GM23248 (cell line): ENCODE measurements around the gene GLYATL2. TPM values are rescaled to one million over a fixed set of nuclear protein-coding genes. Genes with fewer than 3 reads are reported as not detected.

Source experiments
- DNase-seq: peaks from one replicate; pipeline ENCODE4 v3.0.0-alpha.2; 2015
- H2AFZ ChIP-seq: fragments of 200-600 bp; sonication (generic); 2 replicates; pipeline ENCODE4 v1.6.1; 2016; ENCODE audit warnings: antibody characterized with exemption
- H3F3A ChIP-seq: fragments of 200-600 bp; sonication (generic); 2 replicates; pipeline ENCODE4 v1.6.1; 2016; ENCODE audit warnings: mild to moderate bottlenecking, antibody characterized with exemption, mixed run types; ENCODE audit not compliant: insufficient read depth
- H3K27ac ChIP-seq: fragments of 200-600 bp; sonication (generic); 2 replicates; pipeline ENCODE4 v1.5.1; 2016; ENCODE audit warnings: mild to moderate bottlenecking
- H3K27me3 ChIP-seq: fragments of 200-600 bp; sonication (generic); replicated peaks from 2 replicates; pipeline ENCODE4 v1.6.1; 2016; ENCODE audit warnings: mild to moderate bottlenecking; ENCODE audit not compliant: insufficient read depth
- H3K36me3 ChIP-seq: fragments of 200-600 bp; sonication (generic); 2 replicates; pipeline ENCODE4 v1.6.1; 2016; ENCODE audit warnings: low read depth, mild to moderate bottlenecking
- H3K4me1 ChIP-seq: fragments of 200-600 bp; sonication (generic); 2 replicates; pipeline ENCODE4 v1.6.1; 2016; ENCODE audit warnings: mild to moderate bottlenecking; ENCODE audit not compliant: insufficient read depth
- H3K4me2 ChIP-seq: fragments of 200-600 bp; sonication (generic); one replicate; pipeline ENCODE4 v1.6.1; 2016; ENCODE audit warnings: mild to moderate bottlenecking; ENCODE audit not compliant: unreplicated experiment
- H3K4me3 ChIP-seq: fragments of 200-600 bp; sonication (generic); 2 replicates; pipeline ENCODE4 v1.5.1; 2016; ENCODE audit warnings: mild to moderate bottlenecking
- H3K79me2 ChIP-seq: fragments of 200-600 bp; sonication (generic); 2 replicates; pipeline ENCODE4 v1.6.1; 2016; ENCODE audit warnings: mild to moderate bottlenecking; ENCODE audit not compliant: insufficient read depth
- H3K9ac ChIP-seq: fragments of 200-600 bp; sonication (generic); 2 replicates; pipeline ENCODE4 v1.6.1; 2016; ENCODE audit warnings: mild to moderate bottlenecking
- H3K9me2 ChIP-seq: fragments of 200-600 bp; sonication (generic); 2 replicates; pipeline ENCODE4 v1.6.1; 2016; ENCODE audit warnings: mixed run types, mild to moderate bottlenecking, moderate library complexity; ENCODE audit not compliant: insufficient read depth
- H3K9me3 ChIP-seq: fragments of 200-600 bp; sonication (generic); one replicate; pipeline ENCODE4 v1.6.1; 2017; ENCODE audit warnings: low read depth
- H4K20me1 ChIP-seq: fragments of 200-600 bp; sonication (generic); 2 replicates; pipeline ENCODE4 v1.6.0; 2016; ENCODE audit not compliant: insufficient read depth
- EZH2 ChIP-seq: fragments of 200-600 bp; sonication (generic); IDR thresholded peaks from 2 replicates; pipeline ENCODE4 v1.6.1; 2018; ENCODE audit warnings: antibody characterized with exemption, mild to moderate bottlenecking; ENCODE audit not compliant: insufficient read depth, poor library complexity, severe bottlenecking
- EZH2phosphoT487 ChIP-seq: fragments of 200-600 bp; sonication (generic); IDR thresholded peaks from 2 replicates; pipeline ENCODE4 v1.6.1; 2018; ENCODE audit warnings: antibody characterized with exemption, moderate library complexity, mild to moderate bottlenecking, low read depth; ENCODE audit not compliant: insufficient read depth
- whole genome bisulfite sequencing, 2 experiments: methylation state at CpG; one replicate each; pipeline ENCODE4 v1.1.6; 2015 to 2017; ENCODE audit warnings: low lambda C conversion rate in 2 of 2, low coverage in 1 of 2; ENCODE audit errors: missing lambda C conversion rate in 2 of 2; 5-methylcytosine and 5-hydroxymethylcytosine counted together
- in situ Hi-C: fragments of 300-500 bp; cut with MboI; formaldehyde crosslinking; loops from 2 replicates; pipeline ENCODE4 v1.15.0; 2020
- polyA plus RNA-seq: library from polyadenylated mRNA; unstranded; fragments of >200 nt; fragmentation: Nextera tagmentation; extraction: Ambion mirVana; gene quantifications from 2 replicates; pipeline ENCODE4 v1.2.1, GENCODE V29; 2016
- total RNA-seq: library from RNA; depleted of rRNA; stranded (reverse); fragments of >200 nt; shearing (Covaris generic); gene quantifications from 2 replicates; pipeline ENCODE4 v1.2.3, GENCODE V29; 2014

GLYATL2 gene
- total and polyA plus RNA-seq, 2 experiments from 2014 or later = 0.29 to 0.65 TPM

- no peak overlapping the region for H3K4me3 ChIP-seq
- no peaks in the 10 kb centered on the region for H3K79me2 ChIP-seq
- H2AFZ ChIP-seq = no peak overlapping the region
- WGBS, 2 experiments = 40 to 41% methylated on average over 3 of the region's 3 CpGs
- H3K9ac ChIP-seq = no peak overlapping the region
- no peaks in the 10 kb centered on the region for H4K20me1 ChIP-seq
- no peaks in the 10 kb centered on the region for H3K27me3 ChIP-seq
- no peaks in the 10 kb centered on the region for H3K9me2 ChIP-seq
- no peak overlapping the region for H3K27ac ChIP-seq
- no peaks in the 10 kb centered on the region for H3K9me3 ChIP-seq
- H3K4me1 ChIP-seq = no peaks in the 10 kb centered on the region
- H3F3A ChIP-seq = no peaks in the 10 kb centered on the region
- H3K36me3 ChIP-seq = no peaks in the 10 kb centered on the region
- in situ Hi-C loops = no loop called here
- TF ChIP-seq EZH2phosphoT487 (no peak), EZH2 (no peak)
- DNase-seq = no peak
- H3K4me2 ChIP-seq = no peak overlapping the region
Measured at GRCh38 chr11:58811499-58811898, 33.0 kb downstream of the GLYATL2 start.

GRCh38 chr11:58807343-58807742, 37.2 kb downstream of the GLYATL2 start:
- Histone ChIP-seq H3K36me3 (no peaks in the 10 kb centered on the region), H2AFZ (no peak overlapping the region), H3K9ac (no peak overlapping the region), H3K4me1 (peaks cover 13% of the 10 kb centered on the region), H3K4me2 (no peak overlapping the region), H3K9me3 (no peaks in the 10 kb centered on the region), H4K20me1 (no peaks in the 10 kb centered on the region), H3K27ac (no peak overlapping the region), H3K4me3 (no peak overlapping the region), H3F3A (peaks cover 7% of the 10 kb centered on the region; the same call in 1 of the 2 replicates), H3K27me3 (no peaks in the 10 kb centered on the region), H3K79me2 (no peaks in the 10 kb centered on the region), H3K9me2 (no peaks in the 10 kb centered on the region)
- WGBS, 2 experiments = 8 to 50% methylated on average over 2 of the region's 2 CpGs
- in situ Hi-C loops = no loop called here
- DNase-seq = peak; percentile 5
- no peak for TF ChIP-seq EZH2
- no peak for TF ChIP-seq EZH2phosphoT487

- Histone ChIP-seq H3K4me1 (peaks cover 13% of the 10 kb centered on the region), H2AFZ (0 out of 2 replicates have a peak overlapping the region, but pooled peaks have one; percentile 18), H3K4me2 (peak overlapping the region; percentile 28), H3K4me3 (no peak overlapping the region), H3K9me2 (no peaks in the 10 kb centered on the region), H4K20me1 (no peaks in the 10 kb centered on the region), H3K9me3 (no peaks in the 10 kb centered on the region), H3K27me3 (peaks cover 5% of the 10 kb centered on the region; the same call in 1 of the 2 replicates), H3K9ac (no peak overlapping the region), H3F3A (peaks cover 7% of the 10 kb centered on the region; the same call in 1 of the 2 replicates), H3K79me2 (no peaks in the 10 kb centered on the region), H3K36me3 (no peaks in the 10 kb centered on the region), H3K27ac (no peak overlapping the region)
- WGBS, 2 experiments = 0 to 17% methylated on average over 1 of the region's 1 CpG
- in situ Hi-C loops = no loop called here
- TF ChIP-seq EZH2 (no peak), EZH2phosphoT487 (no peak)
- peak; percentile 68 for DNase-seq
Measured at GRCh38 chr11:58805065-58805464, 39.4 kb downstream of the GLYATL2 start.

GRCh38 chr11:58801974-58802545, 42.4 kb downstream of the GLYATL2 start:
- in situ Hi-C loops = no loop called here
- Histone ChIP-seq H3K4me3 (no peak overlapping the region), H3K9me2 (0 out of 2 replicates have a peak, but pooled peaks cover 5% of the 10 kb centered on the region), H3K4me2 (no peak overlapping the region), H3K36me3 (no peaks in the 10 kb centered on the region), H3K27me3 (peaks cover 7% of the 10 kb centered on the region; the same call in 1 of the 2 replicates), H3K9ac (no peak overlapping the region), H4K20me1 (no peaks in the 10 kb centered on the region), H3K4me1 (peaks cover 13% of the 10 kb centered on the region), H3K27ac (no peak overlapping the region), H3F3A (peaks cover 7% of the 10 kb centered on the region; the same call in 1 of the 2 replicates), H3K79me2 (no peaks in the 10 kb centered on the region), H2AFZ (no peak overlapping the region), H3K9me3 (no peaks in the 10 kb centered on the region)
- no peak for TF ChIP-seq EZH2phosphoT487
- no peak for TF ChIP-seq EZH2
- WGBS, 2 experiments = 13 to 14% methylated on average over 4 of the region's 4 CpGs
- DNase-seq = no peak
